WERI-Rb-1 (cell line): ENCODE data around the gene BCL2L2.
A peak's percentile ranks its signal among the peaks of the same experiment; 100 is the strongest.

Experiments used
- DNase-seq: peaks from one replicate; pipeline ENCODE4 v3.0.0-alpha.2; 2020
- H3K27ac ChIP-seq: fragments of 250-450 bp; sonication (Bioruptor Pico); 2 replicates; pipeline ENCODE4 v1.5.1; 2020; ENCODE audit warnings: mild to moderate bottlenecking, moderate library complexity
- H3K27me3 ChIP-seq: fragments of 250-450 bp; sonication (Bioruptor Pico); 2 replicates; pipeline ENCODE4 v1.5.1; 2021; ENCODE audit warnings: mild to moderate bottlenecking, low read depth, moderate library complexity; ENCODE audit not compliant: insufficient read depth, severe bottlenecking
- H3K36me3 ChIP-seq: fragments of 250-450 bp; sonication (Bioruptor Pico); 2 replicates; pipeline ENCODE4 v1.5.1; 2020; ENCODE audit warnings: mild to moderate bottlenecking, moderate library complexity
- H3K4me3 ChIP-seq: 2 replicates; pipeline ENCODE4 v1.5.1; 2011; ENCODE audit warnings: low read depth, mild to moderate bottlenecking, control low read depth, low read length
- H3K9me3 ChIP-seq: fragments of 250-450 bp; sonication (Bioruptor Pico); 2 replicates; pipeline ENCODE4 v1.5.1; 2021; ENCODE audit warnings: mild to moderate bottlenecking, moderate library complexity; ENCODE audit not compliant: severe bottlenecking
- CTCF ChIP-seq: IDR thresholded peaks from 2 replicates; pipeline ENCODE4 v1.5.1; 2011; ENCODE audit warnings: low read depth, mild to moderate bottlenecking, control low read depth, inconsistent platforms, low read length

The BCL2L2 gene

GRCh38 chr14:23357261-23357660, 50.6 kb downstream of the BCL2L2 start:
- peaks cover 53% of the 10 kb centered on the region for H3K36me3 ChIP-seq
- no peak for DNase-seq
- no peaks in the 10 kb centered on the region for H3K27me3 ChIP-seq
- no peak overlapping the region for H3K27ac ChIP-seq
- no peak for TF ChIP-seq CTCF
- H3K9me3 ChIP-seq: no peaks in the 10 kb centered on the region
- no peak overlapping the region for H3K4me3 ChIP-seq

GRCh38 chr14:23358042-23358441, 51.4 kb downstream of the BCL2L2 start:
- Histone ChIP-seq H3K27ac (peak overlapping the region; percentile 45), H3K4me3 (no peak overlapping the region), H3K9me3 (no peaks in the 10 kb centered on the region), H3K27me3 (no peaks in the 10 kb centered on the region), H3K36me3 (peaks cover 54% of the 10 kb centered on the region)
- TF ChIP-seq CTCF: no peak
- no peak for DNase-seq

- Histone ChIP-seq H3K27me3 (no peaks in the 10 kb centered on the region), H3K9me3 (no peaks in the 10 kb centered on the region), H3K36me3 (peaks cover 60% of the 10 kb centered on the region), H3K4me3 (no peak overlapping the region), H3K27ac (peak overlapping the region; percentile 45)
- DNase-seq: no peak
- TF ChIP-seq CTCF: no peak
Measured at GRCh38 chr14:23358553-23359166, 52.0 kb downstream of the BCL2L2 start.

- H3K27me3 ChIP-seq: no peaks in the 10 kb centered on the region
- DNase-seq: no peak
- peaks cover 65% of the 10 kb centered on the region for H3K36me3 ChIP-seq
- peak overlapping the region; percentile 45 for H3K27ac ChIP-seq
- no peak overlapping the region for H3K4me3 ChIP-seq
- no peaks in the 10 kb centered on the region for H3K9me3 ChIP-seq
- TF ChIP-seq CTCF: no peak
Measured at GRCh38 chr14:23359167-23359626, 52.6 kb downstream of the BCL2L2 start.

GRCh38 chr14:23359722-23360447, 53.3 kb downstream of the BCL2L2 start:
- Histone ChIP-seq H3K9me3 (no peaks in the 10 kb centered on the region), H3K27ac (0 out of 2 replicates have a peak overlapping the region, but pooled peaks have one; percentile 10), H3K27me3 (no peaks in the 10 kb centered on the region), H3K4me3 (no peak overlapping the region), H3K36me3 (peaks cover 68% of the 10 kb centered on the region)
- DNase-seq: no peak
- TF ChIP-seq CTCF: no peak
